ENCODE results near the gene ARHGAP9. TPM values are rescaled to one million over a fixed set of nuclear protein-coding genes. Genes with fewer than 3 reads are reported as not detected.

ARHGAP9 gene
- total RNA-seq, 2 donors from 2014 or later = 32.0 to 32.5 TPM

- TF ChIP-seq, protein P1, sequence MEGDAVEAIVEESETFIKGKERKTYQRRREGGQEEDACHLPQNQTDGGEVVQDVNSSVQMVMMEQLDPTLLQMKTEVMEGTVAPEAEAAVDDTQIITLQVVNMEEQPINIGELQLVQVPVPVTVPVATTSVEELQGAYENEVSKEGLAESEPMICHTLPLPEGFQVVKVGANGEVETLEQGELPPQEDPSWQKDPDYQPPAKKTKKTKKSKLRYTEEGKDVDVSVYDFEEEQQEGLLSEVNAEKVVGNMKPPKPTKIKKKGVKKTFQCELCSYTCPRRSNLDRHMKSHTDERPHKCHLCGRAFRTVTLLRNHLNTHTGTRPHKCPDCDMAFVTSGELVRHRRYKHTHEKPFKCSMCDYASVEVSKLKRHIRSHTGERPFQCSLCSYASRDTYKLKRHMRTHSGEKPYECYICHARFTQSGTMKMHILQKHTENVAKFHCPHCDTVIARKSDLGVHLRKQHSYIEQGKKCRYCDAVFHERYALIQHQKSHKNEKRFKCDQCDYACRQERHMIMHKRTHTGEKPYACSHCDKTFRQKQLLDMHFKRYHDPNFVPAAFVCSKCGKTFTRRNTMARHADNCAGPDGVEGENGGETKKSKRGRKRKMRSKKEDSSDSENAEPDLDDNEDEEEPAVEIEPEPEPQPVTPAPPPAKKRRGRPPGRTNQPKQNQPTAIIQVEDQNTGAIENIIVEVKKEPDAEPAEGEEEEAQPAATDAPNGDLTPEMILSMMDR (IDR thresholded peaks at IDR 0.05) = no peak
- no peaks in the 10 kb centered on the region for H3K9me3 ChIP-seq
- no peak for DNase-seq (ENCODE audit: low spot score)
These were observed 6.3 kb downstream of the ARHGAP9 start for GRCh38 chr12:57473392-57473791.

DNA sequence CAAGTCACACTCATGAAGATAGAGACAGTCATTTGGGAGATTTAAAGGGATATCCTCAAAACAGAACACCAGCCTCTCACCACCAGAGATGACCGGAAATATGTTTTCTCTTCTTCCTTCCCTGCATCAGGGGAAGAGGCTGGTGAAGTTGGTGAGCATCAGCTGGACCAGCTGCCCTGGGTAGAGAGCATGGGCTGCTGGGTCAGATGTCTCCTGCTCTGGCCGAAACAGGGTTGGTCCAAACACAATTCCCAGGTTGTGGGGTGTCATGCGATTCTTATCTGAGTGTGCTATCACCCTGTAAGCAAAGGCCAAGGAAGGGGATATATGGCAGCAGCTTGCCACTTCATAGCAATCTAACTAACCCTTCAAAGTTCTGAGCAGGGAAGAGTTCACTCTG, 7.3 kb downstream of the ARHGAP9 start:
- H3K4me3 ChIP-seq = no peak overlapping the region
- no peak for DNase-seq (ENCODE audit: low spot score)
- H3K27me3 ChIP-seq (replicated peaks; ENCODE audit: insufficient read depth) = no peaks in the 10 kb centered on the region

More at GRCh38 chr12:57473392-57473791, 6.3 kb downstream of the ARHGAP9 start:
- H3K27me3 ChIP-seq (replicated peaks; ENCODE audit: insufficient read depth) = no peaks in the 10 kb centered on the region
- H3K4me1 ChIP-seq (ENCODE audit: control insufficient read depth in 1 of 2, low read depth in 2 of 2) = peaks cover 15 to 17% of the 10 kb centered on the region in 2 donors
- H3K36me3 ChIP-seq = no peaks in the 10 kb centered on the region
- no peak for ATAC-seq (ENCODE audit: insufficient number of reproducible peaks, low FRiP score, low read depth)
- no peak overlapping the region for H3K4me3 ChIP-seq
- H3K27ac ChIP-seq = no peak overlapping the region

DNA sequence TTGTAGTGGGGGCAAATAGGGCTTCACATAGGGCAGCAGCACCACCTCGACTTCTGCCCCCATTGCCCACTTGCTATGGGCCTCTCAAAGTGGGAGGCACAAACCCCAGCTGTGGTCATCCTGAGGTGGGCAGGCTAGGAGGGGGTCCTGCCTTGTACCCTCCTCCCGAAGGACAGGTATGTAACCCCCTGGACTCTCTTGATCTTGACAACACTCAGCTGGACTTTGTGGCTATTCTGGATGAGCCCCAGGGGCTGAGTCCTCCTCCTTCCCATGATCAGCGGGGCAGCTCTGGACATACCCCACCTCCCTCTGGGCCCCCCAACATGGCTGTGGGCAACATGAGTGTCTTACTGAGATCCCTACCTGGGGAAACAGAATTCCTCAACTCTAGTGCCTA, 8.0 kb downstream of the ARHGAP9 start:
- H3K9me3 ChIP-seq = no peaks in the 10 kb centered on the region
- H3K27ac ChIP-seq = no peak overlapping the region
- DNase-seq (ENCODE audit: low spot score) (no peak), ATAC-seq (ENCODE audit: insufficient number of reproducible peaks, low FRiP score, low read depth) (no peak)
- H3K36me3 ChIP-seq = no peaks in the 10 kb centered on the region
- peaks cover 15 to 17% of the 10 kb centered on the region in 2 donors for H3K4me1 ChIP-seq (ENCODE audit: control insufficient read depth in 1 of 2, low read depth in 2 of 2)
- no peaks in the 10 kb centered on the region for H3K27me3 ChIP-seq (replicated peaks; ENCODE audit: insufficient read depth)
- H3K4me3 ChIP-seq = no peak overlapping the region
- TF ChIP-seq, protein P1 (IDR thresholded peaks at IDR 0.05) = no peak

More for the DNA sequence above, 7.3 kb downstream of the ARHGAP9 start:
- no peak for ATAC-seq (ENCODE audit: insufficient number of reproducible peaks, low FRiP score, low read depth)
- TF ChIP-seq, protein P1 (IDR thresholded peaks at IDR 0.05) = no peak
- Histone ChIP-seq H3K4me1 (ENCODE audit: control insufficient read depth in 1 of 2, low read depth in 2 of 2) (peaks cover 15 to 17% of the 10 kb centered on the region in 2 donors), H3K36me3 (no peaks in the 10 kb centered on the region), H3K9me3 (no peaks in the 10 kb centered on the region), H3K27ac (no peak overlapping the region)

- Histone ChIP-seq H3K36me3 (no peaks in the 10 kb centered on the region), H3K9me3 (no peaks in the 10 kb centered on the region), H3K27ac (no peak overlapping the region), H3K27me3 (replicated peaks; ENCODE audit: insufficient read depth) (no peaks in the 10 kb centered on the region), H3K4me3 (no peak overlapping the region), H3K4me1 (ENCODE audit: control insufficient read depth in 1 of 2, low read depth in 2 of 2) (peaks cover 13 to 14% of the 10 kb centered on the region in 2 donors)
- DNase-seq (ENCODE audit: low spot score) (no peak), ATAC-seq (ENCODE audit: insufficient number of reproducible peaks, low FRiP score, low read depth) (no peak)
- TF ChIP-seq, protein P1 (IDR thresholded peaks at IDR 0.05) = no peak
These were observed 8.6 kb downstream of the ARHGAP9 start for GRCh38 chr12:57470970-57471656.

DNA sequence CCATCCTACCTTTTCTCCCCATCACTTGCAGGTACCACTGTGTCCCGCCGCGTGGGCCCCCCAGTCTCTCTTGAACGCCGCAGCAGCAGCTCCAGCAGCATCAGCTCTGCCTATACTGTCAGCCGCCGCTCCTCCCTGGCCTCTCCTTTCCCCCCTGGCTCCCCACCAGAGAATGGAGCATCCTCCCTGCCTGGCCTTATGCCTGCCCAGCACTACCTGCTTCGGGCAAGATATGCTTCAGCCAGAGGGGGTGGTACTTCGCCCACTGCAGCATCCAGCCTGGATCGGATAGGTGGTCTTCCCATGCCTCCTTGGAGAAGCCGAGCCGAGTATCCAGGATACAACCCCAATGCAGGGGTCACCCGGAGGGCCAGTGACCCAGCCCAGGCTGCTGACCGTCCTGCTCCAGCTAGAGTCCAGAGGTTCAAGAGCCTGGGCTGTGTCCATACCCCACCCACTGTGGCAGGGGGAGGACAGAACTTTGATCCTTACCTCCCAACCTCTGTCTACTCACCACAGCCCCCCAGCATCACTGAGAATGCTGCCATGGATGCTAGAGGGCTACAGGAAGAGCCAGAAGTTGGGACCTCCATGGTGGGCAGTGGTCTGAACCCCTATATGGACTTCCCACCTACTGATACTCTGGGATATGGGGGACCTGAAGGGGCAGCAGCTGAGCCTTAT, 9.2 kb downstream of the ARHGAP9 start:
- H3K4me3 ChIP-seq = no peak overlapping the region
- no peaks in the 10 kb centered on the region for H3K36me3 ChIP-seq
- no peaks in the 10 kb centered on the region for H3K9me3 ChIP-seq
- no peaks in the 10 kb centered on the region for H3K27me3 ChIP-seq (replicated peaks; ENCODE audit: insufficient read depth)
- DNase-seq (ENCODE audit: low spot score) = no peak
- no peak for ATAC-seq (ENCODE audit: insufficient number of reproducible peaks, low FRiP score, low read depth)
- H3K27ac ChIP-seq = no peak overlapping the region
- TF ChIP-seq, protein P1 (IDR thresholded peaks at IDR 0.05) = no peak
- peaks cover 6 to 7% of the 10 kb centered on the region in 2 donors for H3K4me1 ChIP-seq (ENCODE audit: control insufficient read depth in 1 of 2, low read depth in 2 of 2)
